PC-9 (cell line): ENCODE data around the gene RPTOR. TPM values are rescaled to one million over a fixed set of nuclear protein-coding genes. Genes with fewer than 3 reads are reported as not detected.

Experiments used
- BruUV-seq: library from RNA; stranded (reverse); fragments of 400-500 nt; replicated peaks from 2 replicates; lab custom pipeline; 2021; lab: Mats Ljungman, UMichigan
- CTCF ChIA-PET: fragments of 300-600 bp; sonication (Branson Sonifier 250); formaldehyde crosslinking; loops from one replicate; lab custom pipeline; 2022; ENCODE audit warnings: antibody characterized with exemption; lab: Charles Lee
- POLR2A ChIA-PET: fragments of 300-600 bp; sonication (Branson Sonifier 250); formaldehyde crosslinking; loops from one replicate; lab custom pipeline; 2022; ENCODE audit warnings: antibody characterized with exemption; ENCODE audit not compliant: unreplicated experiment; lab: Charles Lee
- DNase-seq, 2 experiments: peaks; one replicate each; pipeline versions ENCODE4 v3.0.0 to v3.0.0-alpha.2; 2015 to 2022; ENCODE audit warnings: mixed read lengths in 1 of 2
- H2AFZ ChIP-seq: fragments of 200-600 bp; sonication (generic); 2 replicates; pipeline ENCODE4 v1.8.1; 2017; ENCODE audit warnings: antibody characterized with exemption
- H3F3A ChIP-seq: fragments of 200-600 bp; sonication (generic); 2 replicates; pipeline ENCODE4 v1.8.1; 2017; ENCODE audit warnings: antibody characterized with exemption, mild to moderate bottlenecking, low read depth; ENCODE audit not compliant: insufficient read depth
- H3K27ac ChIP-seq: fragments of 200-600 bp; sonication (generic); 2 replicates; pipeline ENCODE4 v1.6.1; 2016; ENCODE audit warnings: mixed run types
- H3K27me3 ChIP-seq: fragments of 200-600 bp; sonication (generic); 2 replicates; pipeline ENCODE4 v1.6.1; 2016; ENCODE audit warnings: low read depth, mixed run types; ENCODE audit not compliant: insufficient read depth
- H3K36me3 ChIP-seq: fragments of 200-600 bp; sonication (generic); 2 replicates; pipeline ENCODE4 v1.6.1; 2016; ENCODE audit warnings: low read depth, mixed run types
- H3K4me1 ChIP-seq: fragments of 200-600 bp; sonication (generic); replicated peaks from 2 replicates; pipeline ENCODE4 v1.6.1; 2016; ENCODE audit warnings: mixed run types; ENCODE audit not compliant: insufficient read depth
- H3K4me2 ChIP-seq: fragments of 200-600 bp; sonication (generic); 2 replicates; pipeline ENCODE4 v1.6.1; 2017; ENCODE audit warnings: mixed run types
- H3K4me3 ChIP-seq: fragments of 200-600 bp; sonication (generic); 2 replicates; pipeline ENCODE4 v1.6.1; 2016; ENCODE audit warnings: mixed run types
- H3K79me2 ChIP-seq: fragments of 200-600 bp; sonication (generic); 2 replicates; pipeline ENCODE4 v1.6.1; 2017; ENCODE audit warnings: low read depth, mixed run types
- H3K9me2 ChIP-seq: fragments of 200-600 bp; sonication (generic); 2 replicates; pipeline ENCODE4 v1.8.1; 2017; ENCODE audit warnings: mild to moderate bottlenecking; ENCODE audit not compliant: insufficient read depth
- H3K9me3 ChIP-seq: fragments of 200-600 bp; sonication (generic); 2 replicates; pipeline ENCODE4 v1.8.1; 2016; ENCODE audit warnings: low read depth; ENCODE audit not compliant: insufficient read depth
- H4K20me1 ChIP-seq: fragments of 200-600 bp; sonication (generic); 2 replicates; pipeline ENCODE4 v1.8.1; 2017; ENCODE audit not compliant: insufficient read depth
- EZH2 ChIP-seq: fragments of 200-600 bp; sonication (generic); IDR thresholded peaks from 2 replicates; pipeline ENCODE4 v1.8.0; 2017; ENCODE audit warnings: antibody characterized with exemption, low read depth
- intact Hi-C: fragments of 100-400 bp; cut with micrococcal nuclease; formaldehyde crosslinking; loops from one replicate; pipeline ENCODE4 v1.10.0; 2022; ENCODE audit not compliant: unreplicated experiment
- total RNA-seq: library from RNA; stranded (reverse); gene quantifications from 2 replicates; pipeline ENCODE4 v1.2.3, GENCODE V29; 2021
- TF ChIP-seq, protein P1 (sequence below): fragments of 200-600 bp; sonication (generic); conservative IDR thresholded peaks from 2 replicates; pipeline ENCODE4 v1.6.1; 2017; ENCODE audit warnings: mixed run types, antibody characterized with exemption, mild to moderate bottlenecking, moderate library complexity

RPTOR gene
- total RNA-seq, 1 experiment from 2014 or later: 50.8 TPM

- Histone ChIP-seq H3K27ac (no peak overlapping the region), H3K79me2 (no peaks in the 10 kb centered on the region), H3K4me2 (no peak overlapping the region), H2AFZ (no peak overlapping the region), H3K27me3 (peaks cover 4% of the 10 kb centered on the region; the same call in 1 of the 2 replicates), H3F3A (no peaks in the 10 kb centered on the region), H3K36me3 (no peaks in the 10 kb centered on the region), H4K20me1 (no peaks in the 10 kb centered on the region), H3K4me3 (no peak overlapping the region), H3K4me1 (no peaks in the 10 kb centered on the region), H3K9me3 (no peaks in the 10 kb centered on the region), H3K9me2 (no peaks in the 10 kb centered on the region)
- TF ChIP-seq, protein P1, sequence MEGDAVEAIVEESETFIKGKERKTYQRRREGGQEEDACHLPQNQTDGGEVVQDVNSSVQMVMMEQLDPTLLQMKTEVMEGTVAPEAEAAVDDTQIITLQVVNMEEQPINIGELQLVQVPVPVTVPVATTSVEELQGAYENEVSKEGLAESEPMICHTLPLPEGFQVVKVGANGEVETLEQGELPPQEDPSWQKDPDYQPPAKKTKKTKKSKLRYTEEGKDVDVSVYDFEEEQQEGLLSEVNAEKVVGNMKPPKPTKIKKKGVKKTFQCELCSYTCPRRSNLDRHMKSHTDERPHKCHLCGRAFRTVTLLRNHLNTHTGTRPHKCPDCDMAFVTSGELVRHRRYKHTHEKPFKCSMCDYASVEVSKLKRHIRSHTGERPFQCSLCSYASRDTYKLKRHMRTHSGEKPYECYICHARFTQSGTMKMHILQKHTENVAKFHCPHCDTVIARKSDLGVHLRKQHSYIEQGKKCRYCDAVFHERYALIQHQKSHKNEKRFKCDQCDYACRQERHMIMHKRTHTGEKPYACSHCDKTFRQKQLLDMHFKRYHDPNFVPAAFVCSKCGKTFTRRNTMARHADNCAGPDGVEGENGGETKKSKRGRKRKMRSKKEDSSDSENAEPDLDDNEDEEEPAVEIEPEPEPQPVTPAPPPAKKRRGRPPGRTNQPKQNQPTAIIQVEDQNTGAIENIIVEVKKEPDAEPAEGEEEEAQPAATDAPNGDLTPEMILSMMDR: no peak
- no peak for TF ChIP-seq EZH2
- DNase-seq: no peak
- intact Hi-C loops: no loop called here
- ChIA-PET CTCF (interaction anchor here (0.5 kb wide), 1 partner anchor 184 kb away, joined by 3 read pairs; no protein-coding TSS in a partner anchor), POLR2A (no interaction called here)
- BruUV-seq: no TSS peak
Observed at GRCh38 chr17:81006891-81007290, 462.3 kb downstream of the RPTOR start.

DNA sequence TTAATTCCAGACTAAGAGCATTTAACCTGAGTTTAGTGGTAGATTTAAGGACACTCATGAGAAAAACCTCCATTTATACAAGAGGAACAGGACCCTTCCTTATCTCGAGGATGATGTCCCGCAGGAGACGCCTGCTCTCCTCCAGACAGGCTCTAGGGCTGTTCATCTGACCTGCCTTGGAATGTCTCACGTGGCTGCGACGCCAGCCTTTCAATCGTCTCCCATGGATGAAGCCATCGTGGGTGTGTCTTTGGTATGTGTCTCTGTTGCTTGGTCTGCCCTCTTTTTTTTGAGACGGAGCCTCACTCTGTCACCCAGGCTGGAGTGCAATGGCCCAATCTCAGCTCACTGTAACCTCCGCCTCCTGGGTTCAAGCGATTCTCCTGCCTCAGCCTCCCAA, 463.5 kb downstream of the RPTOR start:
- no peak overlapping the region for H2AFZ ChIP-seq
- H3K4me2 ChIP-seq: no peak overlapping the region
- no peak for DNase-seq
- no peaks in the 10 kb centered on the region for H3K9me3 ChIP-seq
- H3K9me2 ChIP-seq: no peaks in the 10 kb centered on the region
- H4K20me1 ChIP-seq: no peaks in the 10 kb centered on the region
- POLR2A ChIA-PET: no interaction called here
- H3K27me3 ChIP-seq: peaks cover 4% of the 10 kb centered on the region; the same call in 1 of the 2 replicates
- no peak overlapping the region for H3K27ac ChIP-seq
- intact Hi-C loops: no loop called here
- no peak for TF ChIP-seq EZH2
- TF ChIP-seq, protein P1: no peak
- no peak overlapping the region for H3K4me3 ChIP-seq
- no TSS peak for BruUV-seq
- no peaks in the 10 kb centered on the region for H3K79me2 ChIP-seq
- CTCF ChIA-PET: no interaction called here
- no peaks in the 10 kb centered on the region for H3F3A ChIP-seq
- no peaks in the 10 kb centered on the region for H3K36me3 ChIP-seq
- no peaks in the 10 kb centered on the region for H3K4me1 ChIP-seq

GRCh38 chr17:81009136-81009535, 464.5 kb downstream of the RPTOR start:
- no peaks in the 10 kb centered on the region for H3K79me2 ChIP-seq
- H3K9me2 ChIP-seq: no peaks in the 10 kb centered on the region
- H3F3A ChIP-seq: no peaks in the 10 kb centered on the region
- BruUV-seq: no TSS peak
- intact Hi-C loops: no loop called here
- peaks cover 4% of the 10 kb centered on the region; the same call in 1 of the 2 replicates for H3K27me3 ChIP-seq
- POLR2A ChIA-PET: interaction anchor here (0.6 kb wide), 1 partner anchor 496 kb away, joined by 4 read pairs; no protein-coding TSS in a partner anchor
- H3K27ac ChIP-seq: no peak overlapping the region
- H2AFZ ChIP-seq: no peak overlapping the region
- DNase-seq: no peak
- no peak overlapping the region for H3K4me3 ChIP-seq
- TF ChIP-seq, protein P1: no peak
- TF ChIP-seq EZH2: no peak
- no peaks in the 10 kb centered on the region for H3K36me3 ChIP-seq
- H3K9me3 ChIP-seq: no peaks in the 10 kb centered on the region
- H4K20me1 ChIP-seq: no peaks in the 10 kb centered on the region
- no peak overlapping the region for H3K4me2 ChIP-seq
- H3K4me1 ChIP-seq: no peaks in the 10 kb centered on the region
- CTCF ChIA-PET: no interaction called here
